Kidney epithelial cell (primary cell): ENCODE data around the gene RERE. TPM values are rescaled to one million over a fixed set of nuclear protein-coding genes. Genes with fewer than 3 reads are reported as not detected.
A peak's percentile ranks its signal among the peaks of the same experiment; 100 is the strongest.

Experiments
- DNase-seq: peaks from one replicate; pipeline ENCODE4 v3.0.0-alpha.2; 2010; ENCODE audit warnings: low read depth
- H3K27me3 ChIP-seq: 2 replicates; pipeline ENCODE4 v1.6.0; 2011; ENCODE audit warnings: low read length; ENCODE audit not compliant: control insufficient read depth, insufficient read depth
- H3K36me3 ChIP-seq: 2 replicates; pipeline ENCODE4 v1.5.1; 2011; ENCODE audit warnings: low read length; ENCODE audit not compliant: control insufficient read depth, insufficient read depth
- H3K4me3 ChIP-seq: 2 replicates; pipeline ENCODE4 v1.5.1; 2011; ENCODE audit warnings: low read depth, mild to moderate bottlenecking, control low read depth, low read length
- total RNA-seq: library from RNA; depleted of rRNA; stranded (reverse); fragments of >200 nt; gene quantifications from 2 replicates; pipeline ENCODE4 v1.2.3, GENCODE V29; 2015
- TF ChIP-seq, protein P1 (sequence below): IDR thresholded peaks from 2 replicates; pipeline ENCODE4 v1.5.1; 2011; ENCODE audit warnings: mild to moderate bottlenecking, moderate library complexity, low read length, control low read depth, inconsistent platforms; ENCODE audit not compliant: insufficient read depth, poor library complexity, severe bottlenecking

The RERE gene
- total RNA-seq, 1 donor from 2014 or later = 47.5 TPM

GRCh38 chr1:8554956-8555534, 262.4 kb downstream of the RERE start:
- TF ChIP-seq, protein P1, sequence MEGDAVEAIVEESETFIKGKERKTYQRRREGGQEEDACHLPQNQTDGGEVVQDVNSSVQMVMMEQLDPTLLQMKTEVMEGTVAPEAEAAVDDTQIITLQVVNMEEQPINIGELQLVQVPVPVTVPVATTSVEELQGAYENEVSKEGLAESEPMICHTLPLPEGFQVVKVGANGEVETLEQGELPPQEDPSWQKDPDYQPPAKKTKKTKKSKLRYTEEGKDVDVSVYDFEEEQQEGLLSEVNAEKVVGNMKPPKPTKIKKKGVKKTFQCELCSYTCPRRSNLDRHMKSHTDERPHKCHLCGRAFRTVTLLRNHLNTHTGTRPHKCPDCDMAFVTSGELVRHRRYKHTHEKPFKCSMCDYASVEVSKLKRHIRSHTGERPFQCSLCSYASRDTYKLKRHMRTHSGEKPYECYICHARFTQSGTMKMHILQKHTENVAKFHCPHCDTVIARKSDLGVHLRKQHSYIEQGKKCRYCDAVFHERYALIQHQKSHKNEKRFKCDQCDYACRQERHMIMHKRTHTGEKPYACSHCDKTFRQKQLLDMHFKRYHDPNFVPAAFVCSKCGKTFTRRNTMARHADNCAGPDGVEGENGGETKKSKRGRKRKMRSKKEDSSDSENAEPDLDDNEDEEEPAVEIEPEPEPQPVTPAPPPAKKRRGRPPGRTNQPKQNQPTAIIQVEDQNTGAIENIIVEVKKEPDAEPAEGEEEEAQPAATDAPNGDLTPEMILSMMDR = no peak
- no peak overlapping the region for H3K4me3 ChIP-seq
- peak; percentile 35 for DNase-seq
- peaks cover 1% of the 10 kb centered on the region for H3K36me3 ChIP-seq
- H3K27me3 ChIP-seq = no peaks in the 10 kb centered on the region

DNA sequence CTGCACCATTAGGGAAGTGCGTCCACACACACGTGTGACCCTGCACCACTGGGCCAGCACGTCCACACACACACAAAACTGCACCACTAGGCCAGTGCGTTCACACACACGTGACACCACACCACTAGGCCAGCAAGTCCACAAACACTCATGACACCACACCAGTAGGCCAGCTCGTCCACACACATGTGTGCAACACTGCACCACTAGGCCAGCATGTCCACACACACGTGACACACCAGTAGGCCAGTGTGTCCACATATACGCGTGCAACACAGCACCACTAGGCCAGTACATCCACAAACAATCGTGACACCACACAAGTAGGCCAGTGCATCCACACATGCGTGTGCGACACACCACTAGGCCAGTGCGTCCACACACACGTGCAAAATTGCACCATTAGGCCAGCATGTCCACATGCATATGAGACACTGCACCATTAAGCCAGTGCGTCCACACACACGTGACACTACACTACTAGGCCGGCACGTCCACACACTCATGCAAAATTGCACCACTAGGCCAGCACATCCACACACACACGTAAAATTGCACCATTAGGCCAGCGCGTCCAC, 264.5 kb downstream of the RERE start:
- H3K36me3 ChIP-seq = peaks cover 1% of the 10 kb centered on the region
- TF ChIP-seq, protein P1 = no peak
- no peaks in the 10 kb centered on the region for H3K27me3 ChIP-seq
- H3K4me3 ChIP-seq = no peak overlapping the region
- no peak for DNase-seq

DNA sequence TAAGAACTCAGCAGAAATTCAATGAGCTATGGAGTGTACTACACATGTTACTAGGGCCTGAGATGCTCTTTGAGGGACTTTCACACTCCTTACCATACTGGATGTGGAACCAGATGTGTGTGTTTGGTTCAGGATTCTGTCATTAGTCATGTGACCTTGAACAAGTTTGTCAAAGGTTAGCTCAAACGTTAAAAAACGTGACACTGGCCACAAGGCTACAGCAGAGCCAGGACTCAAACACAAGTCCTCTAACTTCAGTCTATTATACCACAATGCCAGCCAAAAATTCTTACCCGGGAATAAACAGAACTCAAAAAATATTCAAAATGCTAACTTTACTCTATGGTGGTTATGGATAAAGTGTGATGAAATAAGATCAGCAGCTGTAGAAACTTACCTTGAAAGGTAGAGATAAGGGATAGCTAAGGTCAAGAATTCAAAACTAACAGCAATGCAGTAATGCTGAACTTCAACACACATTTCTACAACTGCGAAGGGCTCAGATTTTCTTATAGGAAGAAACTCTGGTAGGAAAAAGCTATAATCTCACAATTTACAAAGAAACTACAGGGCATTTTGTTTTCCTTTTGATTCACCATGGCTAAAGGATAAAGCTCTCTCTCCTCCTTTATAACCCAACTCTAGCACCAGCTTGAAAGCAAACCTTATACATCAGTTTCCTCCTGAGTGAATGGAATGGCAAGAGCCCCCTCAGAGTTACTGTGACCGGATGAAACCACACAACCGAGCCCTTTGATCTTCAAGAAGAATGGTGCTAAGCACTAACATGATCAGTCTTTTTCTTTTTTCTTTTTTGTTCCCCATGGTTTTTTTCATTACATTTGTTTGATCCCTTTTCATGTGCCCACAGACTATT, 265.6 kb downstream of the RERE start:
- H3K27me3 ChIP-seq = no peaks in the 10 kb centered on the region
- DNase-seq = no peak
- peaks cover 1% of the 10 kb centered on the region for H3K36me3 ChIP-seq
- no peak overlapping the region for H3K4me3 ChIP-seq
- TF ChIP-seq, protein P1 = no peak

DNA sequence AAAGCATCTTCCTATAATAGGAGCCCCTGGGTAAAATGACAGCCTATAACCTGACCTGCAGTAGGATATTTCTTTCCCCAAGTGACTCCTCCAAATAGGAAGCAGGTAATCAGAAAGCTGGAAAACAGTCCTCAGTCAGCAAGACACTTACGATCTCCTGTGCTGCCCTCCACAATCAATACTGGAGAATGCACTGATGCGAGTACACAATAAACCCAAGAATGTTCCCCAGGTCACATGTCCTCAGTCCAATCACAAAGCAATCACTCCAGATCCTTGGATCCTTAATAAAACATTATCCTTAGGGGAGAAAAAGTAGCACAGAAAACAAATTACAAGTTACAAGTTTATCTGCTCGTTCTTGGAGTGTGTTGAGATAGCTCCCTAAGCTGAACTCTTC, 266.4 kb downstream of the RERE start:
- no peaks in the 10 kb centered on the region for H3K27me3 ChIP-seq
- TF ChIP-seq, protein P1 = no peak
- no peak for DNase-seq
- H3K36me3 ChIP-seq = no peaks in the 10 kb centered on the region
- no peak overlapping the region for H3K4me3 ChIP-seq

GRCh38 chr1:8547791-8548190, 269.6 kb downstream of the RERE start:
- no peak overlapping the region for H3K4me3 ChIP-seq
- H3K27me3 ChIP-seq = no peaks in the 10 kb centered on the region
- TF ChIP-seq, protein P1 = no peak
- no peaks in the 10 kb centered on the region for H3K36me3 ChIP-seq
- DNase-seq = no peak
